NT2/D1 (cell line): ENCODE data around the gene SLC44A5.

Experiments
- SUZ12 ChIP-seq: IDR thresholded peaks from 2 replicates; pipeline ENCODE4 v1.6.1; 2011; ENCODE audit not compliant: insufficient read length, insufficient read depth; ENCODE audit errors: extremely low read depth
- YY1 ChIP-seq: IDR thresholded peaks from 2 replicates; pipeline ENCODE4 v1.6.1; 2011; ENCODE audit not compliant: insufficient read length, insufficient read depth
- ZNF274 ChIP-seq: IDR thresholded peaks from 2 replicates; pipeline ENCODE4 v1.6.1; 2011; ENCODE audit warnings: mild to moderate bottlenecking, low read depth, low read length

GRCh38 chr1:75361260-75361659, 249.7 kb downstream of the SLC44A5 start:
- TF ChIP-seq SUZ12 = no peak
- no peak for TF ChIP-seq ZNF274
- no peak for TF ChIP-seq YY1
